Mesenchymal stem cell (in vitro differentiated cells and primary cell): Measurements from ENCODE around the gene ERI3.

Experiments used
- DNase-seq: peaks from one replicate; pipeline ENCODE4 v3.0.0-alpha.2; 2013
- H2AFZ ChIP-seq: one replicate; pipeline ENCODE4 v1.6.1; 2013; ENCODE audit warnings: low read depth, mild to moderate bottlenecking, control low read depth, inconsistent platforms, low read length, moderate library complexity
- H2AK5ac ChIP-seq: 2 replicates; pipeline ENCODE4 v1.6.1; 2013; ENCODE audit warnings: low read length, moderate library complexity, mild to moderate bottlenecking, inconsistent platforms; ENCODE audit not compliant: severe bottlenecking
- H2BK120ac ChIP-seq: one replicate; pipeline ENCODE4 v1.6.1; 2013; ENCODE audit warnings: low read depth, mild to moderate bottlenecking, inconsistent platforms, low read length, moderate library complexity
- H2BK12ac ChIP-seq, 2 experiments: one replicate each; pipeline ENCODE4 v1.6.1; 2013; ENCODE audit warnings: inconsistent platforms in 2 of 2, low read length in 2 of 2, mild to moderate bottlenecking in 2 of 2, moderate library complexity in 2 of 2, control low read depth in 1 of 2
- H2BK15ac ChIP-seq: one replicate; pipeline ENCODE4 v1.6.1; 2013; ENCODE audit warnings: mild to moderate bottlenecking, low read depth, inconsistent platforms; ENCODE audit not compliant: poor library complexity, severe bottlenecking
- H2BK5ac ChIP-seq: 2 replicates; pipeline ENCODE4 v1.6.1; 2013; ENCODE audit warnings: low read depth, mild to moderate bottlenecking, low read length, control low read depth, inconsistent platforms; ENCODE audit not compliant: poor library complexity, severe bottlenecking
- H3K14ac ChIP-seq, 2 experiments: one replicate each; pipeline ENCODE4 v1.6.1; 2013; ENCODE audit warnings: inconsistent platforms in 2 of 2, low read length in 2 of 2, control low read depth in 1 of 2, mild to moderate bottlenecking in 1 of 2, moderate library complexity in 1 of 2
- H3K18ac ChIP-seq, 2 experiments: one replicate each; pipeline ENCODE4 v1.6.1; 2013; ENCODE audit warnings: inconsistent platforms in 2 of 2, low read length in 2 of 2, control low read depth in 1 of 2, low read depth in 1 of 2, mild to moderate bottlenecking in 1 of 2
- H3K23ac ChIP-seq, 2 experiments: one replicate each; pipeline ENCODE4 v1.6.1; 2013; ENCODE audit warnings: inconsistent platforms in 2 of 2, low read length in 2 of 2, mild to moderate bottlenecking in 2 of 2, moderate library complexity in 2 of 2, control low read depth in 1 of 2
- H3K27ac ChIP-seq: 2 replicates; pipeline ENCODE4 v1.5.1; 2013; ENCODE audit warnings: mild to moderate bottlenecking, moderate library complexity, low read length, control low read depth, inconsistent platforms; ENCODE audit not compliant: poor library complexity, severe bottlenecking
- H3K27me3 ChIP-seq, 2 experiments: 2 replicates each; pipeline versions ENCODE4 v1.6.1 to v1.7.0; 2013; ENCODE audit warnings: low read length in 2 of 2, mild to moderate bottlenecking in 2 of 2, moderate library complexity in 2 of 2, control low read depth in 1 of 2, inconsistent platforms in 1 of 2; ENCODE audit not compliant: control insufficient read depth in 1 of 2, insufficient read depth in 1 of 2
- H3K36me3 ChIP-seq, 2 experiments: 2 replicates each; pipeline versions ENCODE4 v1.6.1 to v1.7.0; 2013; ENCODE audit warnings: low read length in 2 of 2, control low read depth in 1 of 2, inconsistent platforms in 1 of 2, low read depth in 1 of 2, mild to moderate bottlenecking in 1 of 2; ENCODE audit not compliant: insufficient read depth in 2 of 2, control insufficient read depth in 1 of 2
- H3K4ac ChIP-seq, 2 experiments: one replicate each; pipeline ENCODE4 v1.6.1; 2013; ENCODE audit warnings: inconsistent platforms in 2 of 2, low read length in 2 of 2, mild to moderate bottlenecking in 2 of 2, moderate library complexity in 2 of 2, control low read depth in 1 of 2, low read depth in 1 of 2
- H3K4me1 ChIP-seq: 2 replicates; pipeline ENCODE4 v1.6.1; 2013; ENCODE audit warnings: low read depth, low read length, control low read depth; ENCODE audit not compliant: control insufficient read depth, insufficient read depth
- H3K4me2 ChIP-seq: 2 replicates; pipeline ENCODE4 v1.6.1; 2013; ENCODE audit warnings: low read length, mild to moderate bottlenecking, inconsistent platforms; ENCODE audit not compliant: poor library complexity, severe bottlenecking
- H3K4me3 ChIP-seq, 2 experiments: 2 replicates each; pipeline versions ENCODE4 v1.5.1 to v1.7.0; 2013; ENCODE audit warnings: low read length in 2 of 2, mild to moderate bottlenecking in 2 of 2, control low read depth in 1 of 2, low read depth in 1 of 2; ENCODE audit not compliant: insufficient read depth in 1 of 2
- H3K79me1 ChIP-seq: replicated peaks from 2 replicates; pipeline ENCODE4 v1.6.1; 2013; ENCODE audit warnings: mild to moderate bottlenecking, control low read depth, low read length, inconsistent platforms; ENCODE audit not compliant: poor library complexity, severe bottlenecking
- H3K9ac ChIP-seq: 2 replicates; pipeline ENCODE4 v1.7.0; 2013; ENCODE audit warnings: mild to moderate bottlenecking, low read length, moderate library complexity
- H3K9me3 ChIP-seq: 2 replicates; pipeline ENCODE4 v1.7.0; 2013; ENCODE audit warnings: mild to moderate bottlenecking, low read length; ENCODE audit not compliant: control insufficient read depth
- H4K8ac ChIP-seq: one replicate; pipeline ENCODE4 v1.6.1; 2013; ENCODE audit warnings: inconsistent platforms, mild to moderate bottlenecking, low read length, moderate library complexity
- H4K91ac ChIP-seq: one replicate; pipeline ENCODE4 v1.6.1; 2013; ENCODE audit warnings: mild to moderate bottlenecking, low read length, inconsistent platforms
- WGBS: methylation state at CpG from one replicate; pipeline ENCODE4 v1.1.7; 2013; ENCODE audit warnings: mixed read lengths; 5-methylcytosine and 5-hydroxymethylcytosine counted together

ERI3 gene

GRCh38 chr1:44313265-44313918, 41.7 kb downstream of the ERI3 start:
- Histone ChIP-seq H3K9me3 (no peaks in the 10 kb centered on the region), H2BK12ac (no peak overlapping the region), H2AFZ (no peak overlapping the region), H3K23ac (no peak overlapping the region), H3K4ac (no peak overlapping the region), H4K8ac (no peak overlapping the region), H4K91ac (no peak overlapping the region), H3K27me3 (no peaks in the 10 kb centered on the region), H3K27ac (no peak overlapping the region), H3K4me3 (no peak overlapping the region), H3K9ac (no peak overlapping the region), H3K36me3 (peaks cover 52 to 88% of the 10 kb centered on the region in 2 experiments), H2BK5ac (peak overlapping the region; percentile 24), H2AK5ac (no peak overlapping the region), H3K79me1 (peaks cover 56% of the 10 kb centered on the region), H3K4me2 (no peak overlapping the region), H3K18ac (no peak overlapping the region), H3K14ac (no peak overlapping the region), H2BK120ac (no peak overlapping the region), H3K4me1 (peaks cover 8% of the 10 kb centered on the region), H2BK15ac (no peak overlapping the region)
- no peak for DNase-seq
- over 99% methylated on average over 3 of the region's 3 CpGs for WGBS

DNA sequence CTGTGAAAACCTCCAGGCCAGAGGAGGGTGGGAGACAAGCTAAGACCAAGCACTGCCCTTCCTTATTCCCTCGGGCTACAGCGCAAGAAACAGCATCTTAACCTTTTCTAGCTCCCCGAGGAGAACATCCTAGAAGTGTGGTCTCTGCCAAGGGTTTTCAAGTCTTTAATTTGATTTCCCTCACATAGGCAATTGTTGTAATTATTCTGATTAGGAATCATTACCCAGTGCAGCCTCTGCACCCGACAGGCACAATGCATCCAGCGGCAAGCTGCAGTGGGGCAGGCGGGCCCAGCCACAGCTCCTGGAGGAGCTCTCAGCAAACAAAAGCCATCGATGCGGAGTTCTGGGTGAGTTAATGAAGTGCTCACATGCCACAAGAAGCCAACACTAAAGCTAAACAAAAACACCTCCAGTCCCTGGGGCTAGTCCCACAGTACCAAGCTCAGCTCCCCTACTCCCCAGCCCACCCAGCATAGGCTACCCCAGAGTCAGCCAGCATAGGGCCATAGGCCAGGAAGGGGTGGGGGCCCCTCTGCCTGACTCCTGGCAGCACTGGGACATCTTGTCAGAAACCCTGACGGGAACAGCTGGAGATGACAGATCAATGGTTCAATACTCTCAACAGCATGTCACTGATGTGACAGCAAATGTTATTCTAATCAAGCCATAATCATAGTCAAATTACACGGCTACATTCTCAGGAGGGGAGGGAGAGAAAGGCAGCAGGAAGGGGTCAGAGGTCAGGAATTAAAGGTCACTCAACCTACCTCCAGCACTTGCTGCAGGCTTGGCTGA, 42.5 kb downstream of the ERI3 start:
- DNase-seq, result no peak
- Histone ChIP-seq H3K4ac (no peak overlapping the region), H3K27ac (no peak overlapping the region), H3K79me1 (peaks cover 51% of the 10 kb centered on the region), H2BK120ac (no peak overlapping the region), H4K91ac (no peak overlapping the region), H3K18ac (no peak overlapping the region), H4K8ac (no peak overlapping the region), H2BK12ac (no peak overlapping the region), H2AFZ (no peak overlapping the region), H3K4me1 (peaks cover 7% of the 10 kb centered on the region), H3K4me2 (no peak overlapping the region), H3K9me3 (no peaks in the 10 kb centered on the region), H2BK5ac (no peak overlapping the region), H2BK15ac (no peak overlapping the region), H3K9ac (no peak overlapping the region), H3K36me3 (peaks cover 55 to 90% of the 10 kb centered on the region in 2 experiments), H3K23ac (no peak overlapping the region), H3K4me3 (no peak overlapping the region), H3K27me3 (no peaks in the 10 kb centered on the region), H2AK5ac (no peak overlapping the region), H3K14ac (no peak overlapping the region)
- whole genome bisulfite sequencing, result 94% methylated on average over 8 of the region's 10 CpGs

- no peak overlapping the region for H2BK12ac ChIP-seq
- H3K4me3 ChIP-seq, result no peak overlapping the region
- H3K27me3 ChIP-seq, result no peaks in the 10 kb centered on the region
- no peak overlapping the region for H2AFZ ChIP-seq
- H3K14ac ChIP-seq, result no peak overlapping the region
- H3K23ac ChIP-seq, result no peak overlapping the region
- 100% methylated on average over 1 of the region's 3 CpGs for WGBS
- H2BK5ac ChIP-seq, result no peak overlapping the region
- no peak overlapping the region for H3K9ac ChIP-seq
- DNase-seq, result no peak
- no peak overlapping the region for H2BK120ac ChIP-seq
- H2AK5ac ChIP-seq, result no peak overlapping the region
- H2BK15ac ChIP-seq, result no peak overlapping the region
- H3K9me3 ChIP-seq, result no peaks in the 10 kb centered on the region
- H3K4ac ChIP-seq, result no peak overlapping the region
- no peak overlapping the region for H4K91ac ChIP-seq
- H3K18ac ChIP-seq, result no peak overlapping the region
- H3K4me1 ChIP-seq, result no peaks in the 10 kb centered on the region
- H3K36me3 ChIP-seq, result peaks cover 62 to 90% of the 10 kb centered on the region in 2 experiments
- H3K79me1 ChIP-seq, result peaks cover 40% of the 10 kb centered on the region
- no peak overlapping the region for H4K8ac ChIP-seq
- no peak overlapping the region for H3K27ac ChIP-seq
- no peak overlapping the region for H3K4me2 ChIP-seq
These were observed 45.1 kb downstream of the ERI3 start for GRCh38 chr1:44310006-44310405.

GRCh38 chr1:44305962-44306422, 49.1 kb downstream of the ERI3 start:
- Histone ChIP-seq H2AFZ (no peak overlapping the region), H3K4me2 (no peak overlapping the region), H3K18ac (no peak overlapping the region), H3K27ac (no peak overlapping the region), H2BK120ac (no peak overlapping the region), H3K23ac (no peak overlapping the region), H3K14ac (no peak overlapping the region), H3K9ac (no peak overlapping the region), H2BK12ac (no peak overlapping the region), H3K9me3 (no peaks in the 10 kb centered on the region), H3K4me3 (no peak overlapping the region), H2AK5ac (no peak overlapping the region), H2BK15ac (no peak overlapping the region), H3K27me3 (no peaks in the 10 kb centered on the region), H4K91ac (no peak overlapping the region), H2BK5ac (no peak overlapping the region), H3K4me1 (no peaks in the 10 kb centered on the region), H3K4ac (no peak overlapping the region), H3K36me3 (peaks cover 61 to 91% of the 10 kb centered on the region in 2 experiments), H4K8ac (no peak overlapping the region), H3K79me1 (peaks cover 14% of the 10 kb centered on the region)
- DNase-seq, result no peak
- WGBS, result 89% methylated on average over 12 of the region's 12 CpGs
